ENCODE measurements around the gene YRDC.

The YRDC gene

GRCh38 chr1:37765916-37766664 is 41.9 kb downstream of the YRDC start:
- peak; percentile 58 for DNase-seq

GRCh38 chr1:37764888-37765441 is 43.0 kb downstream of the YRDC start, which contains the start of gene EPHA10:
TSS of gene EPHA10 (minus strand) at chr1:37765120. CDS start at chr1:37765066, 54 bp downstream.
- DNase-seq = no peak

- DNase-seq = peak; percentile 76
These were observed 43.6 kb downstream of the YRDC start for GRCh38 chr1:37764414-37764825.

GRCh38 chr1:37763791-37764413 is 44.1 kb downstream of the YRDC start:
- DNase-seq = no peak

- DNase-seq = peak; percentile 28
These were observed 45.5 kb downstream of the YRDC start for GRCh38 chr1:37762516-37762915.

- DNase-seq = peak; percentile 43
These were observed 46.5 kb downstream of the YRDC start for GRCh38 chr1:37761416-37762095.

- DNase-seq = peak; percentile 1
These were observed 48.6 kb downstream of the YRDC start for GRCh38 chr1:37759451-37759850.

- peak; percentile 24 for DNase-seq
These were observed 52.0 kb downstream of the YRDC start for GRCh38 chr1:37755951-37756560.

GRCh38 chr1:37755290-37755689 is 52.7 kb downstream of the YRDC start:
- peak; percentile 52 for DNase-seq

- no peak for DNase-seq
These were observed 54.3 kb downstream of the YRDC start for GRCh38 chr1:37753473-37754321.

Measured in activated CD8-positive, alpha-beta memory T cell treated with anti-CD3 and anti-CD28 coated beads for 24 hours (primary cell).